Activated gamma-delta T cell (primary cell): ENCODE results near the gene RIMBP3B.
"Not testable (repeated sequence)": the region's sequence is repeated elsewhere in the genome, so short reads cannot be mapped to it uniquely, and the experiment has no call there.

Experiments used
- DNase-seq: peaks from one replicate; lab custom pipeline; 2025; lab: John Stamatoyannopoulos, UW

RIMBP3B gene

DNA sequence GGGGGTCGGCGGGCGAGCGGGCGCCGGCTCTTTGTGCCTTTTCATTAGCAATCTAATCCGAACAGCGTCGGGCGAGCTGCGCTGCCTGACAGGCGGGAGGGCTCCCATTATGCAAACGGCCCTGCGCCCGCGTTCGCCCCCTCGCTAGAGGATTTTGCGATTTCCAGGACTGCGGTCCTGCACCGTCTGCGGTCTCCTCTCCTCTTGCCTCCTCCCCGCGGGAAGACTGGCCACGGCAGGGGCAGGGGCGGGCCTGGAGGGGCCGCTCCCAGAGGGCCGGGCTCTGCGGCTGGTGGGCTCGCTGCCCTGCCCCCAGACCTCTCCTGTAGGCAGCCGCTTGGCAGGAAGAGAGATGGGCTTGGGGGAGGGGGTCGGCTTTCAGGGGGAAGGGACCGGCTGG is 34.3 kb downstream of the RIMBP3B start:
- DNase-seq, result not testable (repeated sequence)

GRCh38 chr22:21418974-21419638 is 35.6 kb downstream of the RIMBP3B start:
- DNase-seq, result not testable (repeated sequence)

DNA sequence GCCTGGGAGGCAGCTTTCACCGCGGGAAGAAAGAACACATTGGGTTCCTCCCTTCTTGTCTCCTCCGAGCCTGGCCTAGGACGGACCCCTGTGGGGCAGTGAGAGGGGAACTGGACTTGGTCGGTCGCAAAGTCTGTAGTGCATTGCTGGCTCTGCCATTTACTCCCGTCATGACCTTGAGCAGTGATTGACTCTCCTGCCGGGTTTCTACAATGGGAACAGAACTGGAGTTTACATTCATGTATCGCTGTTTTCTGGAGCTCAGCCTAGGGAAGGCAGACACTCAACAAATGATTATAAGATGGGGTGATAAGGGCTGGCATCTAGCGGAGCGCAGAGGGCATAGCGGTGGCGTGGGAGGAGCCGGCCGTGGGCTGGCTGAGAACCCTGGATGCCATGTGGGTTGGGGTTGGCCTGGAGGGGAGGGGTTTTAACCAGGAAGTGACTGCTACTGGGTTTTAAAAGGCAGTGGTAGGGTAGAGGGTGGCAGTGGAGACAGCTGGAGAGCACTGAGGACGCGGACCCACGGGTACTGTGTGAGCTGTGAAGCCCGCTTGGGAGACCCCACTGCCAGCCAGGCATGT is 36.7 kb downstream of the RIMBP3B start:
- not testable (repeated sequence) for DNase-seq

DNA sequence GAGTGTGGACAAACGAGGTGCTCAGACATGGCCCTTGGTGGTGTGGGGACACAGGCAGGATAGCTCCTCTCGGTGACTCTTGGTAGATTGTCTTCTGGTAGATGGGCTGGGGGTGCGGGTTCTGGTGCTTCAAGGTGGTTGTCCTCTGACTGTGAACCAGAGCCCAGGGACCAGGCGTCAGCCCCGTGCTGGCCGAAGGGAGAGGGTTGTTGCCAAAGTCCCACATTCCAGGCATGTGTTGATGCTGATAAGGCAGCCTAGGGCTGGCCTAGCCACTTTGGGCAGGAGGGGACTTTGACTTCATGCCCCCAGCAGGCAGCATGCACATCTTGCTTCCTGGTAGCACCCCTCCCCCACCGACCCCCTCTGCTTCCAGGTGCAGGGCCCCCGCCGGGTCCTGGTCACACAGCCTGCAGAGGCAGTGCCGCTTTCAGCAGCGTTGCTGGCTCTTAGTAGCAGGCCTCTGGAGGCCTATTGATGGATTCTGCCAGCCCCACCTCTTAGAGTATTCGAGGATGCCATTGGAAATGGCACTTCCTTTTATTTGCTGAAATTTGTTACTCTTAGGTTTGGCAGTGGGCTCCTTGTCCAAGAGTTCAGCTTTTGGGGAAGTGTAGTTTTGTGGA is 40.6 kb downstream of the RIMBP3B start:
- DNase-seq, result not testable (repeated sequence)

DNA sequence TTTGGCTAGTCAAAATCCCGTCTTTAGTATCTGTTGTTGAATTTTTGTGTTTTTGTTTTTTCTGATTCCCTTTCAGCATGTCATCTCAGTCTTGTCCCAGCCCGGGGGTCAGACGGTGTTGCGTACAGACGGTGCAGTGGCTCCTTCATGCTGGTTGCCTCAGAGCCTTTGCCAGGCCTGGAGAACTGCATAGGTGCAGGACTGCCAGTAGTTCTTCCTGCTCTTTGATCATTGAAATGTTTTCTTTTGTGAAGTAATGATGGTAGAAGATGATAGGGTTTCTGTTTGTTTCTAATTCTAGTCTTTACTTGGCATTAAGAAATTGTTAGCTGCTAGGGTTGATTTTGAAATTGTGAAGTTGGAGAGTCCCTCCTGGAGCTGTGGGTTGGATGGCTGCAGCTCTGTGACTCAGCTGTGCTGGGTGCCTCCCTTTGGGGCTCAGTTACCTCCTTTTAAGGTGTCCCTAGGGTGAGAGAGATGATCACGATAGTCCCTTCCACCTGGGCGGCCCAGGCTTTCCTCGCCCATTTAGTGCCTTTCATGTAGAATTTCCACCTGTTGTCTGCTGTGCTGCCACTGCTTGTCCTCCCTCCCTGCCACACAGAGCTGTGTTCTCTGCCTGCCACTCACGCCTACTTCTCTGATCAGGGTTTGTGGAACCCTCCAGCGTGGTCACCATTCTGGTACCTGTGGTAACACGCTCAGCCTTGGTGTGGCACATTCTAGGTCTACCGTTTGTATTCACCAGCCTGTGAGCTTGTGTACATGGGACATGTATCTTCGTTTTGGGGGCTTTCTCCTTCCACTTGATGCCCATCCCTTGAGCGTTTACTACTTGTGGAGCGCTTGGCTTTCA is 51.1 kb downstream of the RIMBP3B start:
- not testable (repeated sequence) for DNase-seq

DNA sequence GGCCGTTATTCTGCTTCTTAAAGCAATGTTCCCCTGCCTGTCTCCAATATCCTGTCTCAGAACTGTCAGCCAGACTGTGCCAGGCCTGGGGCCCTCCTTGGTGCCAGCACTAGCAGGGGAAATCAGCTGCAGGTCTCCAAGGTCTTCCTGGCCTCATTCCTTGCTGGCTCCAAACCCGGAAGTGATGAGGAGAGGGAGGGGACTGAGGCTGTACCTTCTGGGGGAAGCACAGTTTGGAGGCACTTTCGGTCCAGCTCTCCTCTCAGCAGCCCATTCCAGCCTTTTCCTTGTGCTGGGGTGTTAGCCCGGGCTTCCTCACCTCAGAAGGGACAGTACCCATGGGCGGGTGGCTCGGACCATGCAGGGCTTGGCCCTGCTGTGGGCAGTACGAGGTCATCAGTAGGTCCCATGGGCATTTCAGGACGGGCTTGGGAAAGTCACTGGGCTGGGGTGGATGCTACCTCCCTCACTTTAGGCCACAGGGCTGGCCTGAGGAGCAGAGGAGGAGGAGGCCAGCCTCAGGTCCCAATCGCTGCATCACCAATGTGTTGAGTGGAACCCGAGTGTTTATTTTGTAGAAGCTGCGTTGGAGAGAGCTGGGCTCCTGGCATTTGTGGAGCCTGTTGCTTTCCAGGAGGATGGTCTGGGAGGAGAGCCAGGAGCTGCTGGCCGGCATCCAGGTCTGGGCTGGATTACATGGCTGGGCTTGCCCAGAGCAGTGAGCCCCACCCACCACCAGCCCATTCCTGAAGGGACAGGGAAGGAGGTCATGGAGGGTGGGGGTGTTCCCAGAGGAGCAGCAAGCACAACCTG is 52.7 kb downstream of the RIMBP3B start:
- DNase-seq, result not testable (repeated sequence)

GRCh38 chr22:21438013-21438412 is 54.5 kb downstream of the RIMBP3B start:
- not testable (repeated sequence) for DNase-seq
